ENCODE results near the gene MED15.

MED15 gene

GRCh38 chr22:20509344-20510047, 2.1 kb downstream of the MED15 start:
- no peak for DNase-seq (ENCODE audit: low read depth in 1 of 2, low spot score in 1 of 2)

DNA sequence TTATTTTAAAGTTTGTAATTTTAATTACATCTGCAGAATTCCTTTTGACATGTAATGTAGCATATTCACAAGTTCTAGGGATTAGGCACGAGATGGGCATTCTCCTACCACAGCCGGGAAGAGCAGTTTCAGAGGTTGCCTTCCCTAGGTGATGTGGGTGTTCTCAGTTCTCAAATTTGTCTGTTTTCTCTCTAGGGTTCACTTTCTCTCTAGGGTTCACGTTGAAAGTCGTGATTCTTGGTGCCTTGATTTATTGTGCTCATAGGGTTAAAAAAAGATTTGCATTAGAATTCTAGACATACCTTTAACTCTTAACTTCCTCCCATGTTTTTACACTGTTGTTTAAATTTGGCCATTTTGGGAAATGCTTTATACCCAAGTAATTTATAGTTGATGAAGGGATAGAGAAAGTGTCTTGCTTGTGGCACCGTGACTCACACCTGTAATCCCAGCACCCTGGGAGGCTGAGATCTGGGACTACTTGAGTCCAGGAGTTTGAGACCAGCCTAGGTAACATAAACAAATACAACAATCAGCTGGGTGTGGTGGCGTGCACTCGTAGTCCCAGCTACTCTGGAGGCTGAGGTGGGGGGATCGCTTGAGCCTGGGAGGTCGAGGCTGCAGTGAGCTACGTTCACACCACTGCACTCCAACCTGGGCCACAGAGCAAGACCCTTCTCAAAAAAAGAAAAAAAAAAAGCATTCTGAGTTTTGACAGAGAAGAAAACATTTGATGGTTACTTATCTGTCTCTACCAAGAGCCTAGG, 3.6 kb downstream of the MED15 start:
- DNase-seq (ENCODE audit: low read depth in 1 of 2, low spot score in 1 of 2), result no peak

DNA sequence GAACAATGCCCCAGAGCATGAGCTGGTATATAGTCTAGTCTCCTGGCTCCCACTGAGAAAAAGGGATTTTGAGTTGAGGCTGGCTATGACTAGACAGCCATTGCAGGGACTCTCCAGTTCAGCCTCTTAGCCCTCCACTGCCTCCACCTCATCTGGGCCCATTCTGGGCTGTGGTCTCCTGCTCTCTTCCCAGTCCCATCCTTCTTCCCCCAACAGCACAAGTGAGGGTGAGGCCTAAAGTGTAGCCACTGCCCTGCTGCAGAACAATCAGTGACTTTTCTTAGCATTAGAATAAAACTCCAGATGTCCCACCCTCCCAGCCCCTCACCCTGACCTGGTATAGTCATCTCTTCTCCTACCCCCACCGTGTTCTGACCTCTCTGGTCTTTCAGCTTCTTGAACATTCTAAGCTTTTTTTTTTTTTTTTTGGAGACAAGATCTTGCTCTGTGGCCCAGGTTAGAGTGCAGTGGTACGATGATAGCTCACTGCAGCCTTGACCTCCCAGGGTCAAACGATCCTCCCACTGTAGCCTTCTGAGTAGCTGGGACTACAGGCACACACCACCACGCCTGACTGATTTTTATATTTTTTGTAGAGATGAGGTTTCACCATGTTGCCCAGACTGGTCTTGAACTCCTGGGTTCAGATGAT, 4.3 kb downstream of the MED15 start:
- no peak for DNase-seq (ENCODE audit: low read depth in 1 of 2, low spot score in 1 of 2)

GRCh38 chr22:20514658-20515406, 7.4 kb downstream of the MED15 start:
- DNase-seq (ENCODE audit: low read depth in 1 of 2, low spot score in 1 of 2), result no peak

- no peak for DNase-seq (ENCODE audit: low read depth in 1 of 2, low spot score in 1 of 2)
These were observed 9.0 kb downstream of the MED15 start for GRCh38 chr22:20516399-20516798.

DNA sequence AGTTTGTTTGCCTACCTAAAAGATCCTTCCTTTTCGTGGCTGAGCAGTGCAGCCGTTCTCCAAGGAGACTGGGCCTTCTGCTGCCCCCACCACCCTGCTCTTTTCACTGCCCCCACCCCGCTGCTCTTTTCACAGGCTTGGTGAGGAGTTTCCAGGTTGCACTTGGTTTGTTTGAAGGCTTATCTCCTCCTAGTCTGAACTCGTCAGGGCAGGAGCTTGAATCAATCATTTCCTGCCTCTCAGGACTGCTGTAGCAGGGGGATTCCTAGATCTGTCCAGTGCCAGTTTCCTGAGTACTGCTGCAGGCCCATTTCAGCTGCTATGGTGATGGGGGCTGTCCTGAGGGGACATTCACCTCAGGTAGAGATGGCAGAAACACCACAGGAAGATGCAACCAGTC, 10.0 kb downstream of the MED15 start:
- no peak for DNase-seq (ENCODE audit: low read depth in 1 of 2, low spot score in 1 of 2)

DNA sequence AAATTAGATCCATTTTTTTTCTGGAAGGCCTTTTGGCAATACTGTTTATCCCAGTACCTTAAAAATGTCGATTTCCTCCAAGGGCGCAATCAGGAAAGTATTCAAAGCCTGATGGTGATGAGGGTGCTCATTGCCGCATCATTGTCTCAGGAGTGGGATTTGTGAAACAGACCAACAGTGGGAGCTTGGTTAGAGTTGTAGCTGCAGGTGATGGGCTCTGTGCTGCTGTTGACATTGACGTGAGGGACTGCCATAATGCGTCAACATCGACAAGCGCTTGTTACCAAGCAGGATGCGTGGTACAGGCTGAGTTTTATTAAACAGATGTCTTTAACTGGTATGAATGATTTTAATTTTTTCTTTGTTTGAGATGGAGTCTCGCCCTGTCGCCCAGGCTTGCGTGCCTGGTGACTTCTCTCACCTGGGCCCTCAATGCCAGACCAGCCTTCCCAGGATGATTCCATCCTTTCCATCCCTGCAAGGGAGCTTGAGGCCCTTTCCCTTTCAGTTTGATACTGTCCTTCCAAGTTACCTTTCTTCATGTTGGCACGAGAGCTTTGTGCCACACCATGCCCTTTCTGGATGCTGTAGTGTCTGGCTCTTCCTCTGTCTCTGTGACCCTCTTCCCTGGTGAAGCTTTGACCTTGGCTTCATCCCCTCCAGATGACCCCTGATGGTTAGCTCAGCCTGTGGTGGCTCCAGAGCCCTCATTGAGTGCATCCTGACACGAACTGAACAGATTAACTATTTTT, 10.6 kb downstream of the MED15 start:
- DNase-seq (ENCODE audit: low read depth in 1 of 2, low spot score in 1 of 2), result no peak

DNA sequence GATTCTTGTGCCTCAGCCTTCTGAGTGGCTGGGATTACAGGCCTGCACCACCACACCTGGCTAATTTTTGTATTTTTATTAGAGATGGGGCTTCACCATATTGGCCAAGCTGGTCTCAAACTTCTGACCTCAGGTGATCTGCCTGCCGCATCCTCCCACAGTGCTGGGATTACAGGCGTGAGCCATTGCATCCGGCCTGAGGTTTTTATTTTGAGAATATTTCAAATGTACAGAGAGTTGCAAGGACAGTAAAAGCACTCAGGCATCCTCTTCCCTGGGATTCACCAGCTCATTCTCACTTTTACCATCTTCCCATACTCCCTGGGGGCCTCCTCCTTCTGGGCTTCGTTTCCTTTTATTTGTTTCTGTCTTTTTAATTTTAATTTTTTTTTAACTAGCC, 12.1 kb downstream of the MED15 start:
- DNase-seq (ENCODE audit: low read depth in 1 of 2, low spot score in 1 of 2), result no peak

DNA sequence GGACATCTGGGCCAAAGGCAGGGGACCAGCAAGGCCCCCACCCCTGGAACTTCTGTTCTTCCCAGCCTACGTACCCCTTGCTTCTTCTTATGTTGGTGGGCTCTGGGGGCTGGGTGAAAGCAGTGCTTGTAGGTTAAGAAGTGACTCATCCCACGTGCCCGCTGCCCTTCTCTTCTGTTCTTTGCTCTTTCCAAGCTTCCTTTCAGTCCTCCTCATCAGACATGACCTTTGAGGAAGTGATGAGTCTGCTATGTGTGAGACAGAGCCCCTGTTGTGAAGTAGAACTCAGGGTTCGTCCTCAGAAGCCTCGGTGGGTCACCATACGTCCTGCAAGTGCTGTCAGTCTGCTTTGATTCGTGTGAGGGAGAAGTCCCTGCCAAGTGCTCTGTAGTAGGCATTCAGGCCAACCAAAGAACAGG, 12.7 kb downstream of the MED15 start:
- no peak for DNase-seq (ENCODE audit: low read depth in 1 of 2, low spot score in 1 of 2)

DNA sequence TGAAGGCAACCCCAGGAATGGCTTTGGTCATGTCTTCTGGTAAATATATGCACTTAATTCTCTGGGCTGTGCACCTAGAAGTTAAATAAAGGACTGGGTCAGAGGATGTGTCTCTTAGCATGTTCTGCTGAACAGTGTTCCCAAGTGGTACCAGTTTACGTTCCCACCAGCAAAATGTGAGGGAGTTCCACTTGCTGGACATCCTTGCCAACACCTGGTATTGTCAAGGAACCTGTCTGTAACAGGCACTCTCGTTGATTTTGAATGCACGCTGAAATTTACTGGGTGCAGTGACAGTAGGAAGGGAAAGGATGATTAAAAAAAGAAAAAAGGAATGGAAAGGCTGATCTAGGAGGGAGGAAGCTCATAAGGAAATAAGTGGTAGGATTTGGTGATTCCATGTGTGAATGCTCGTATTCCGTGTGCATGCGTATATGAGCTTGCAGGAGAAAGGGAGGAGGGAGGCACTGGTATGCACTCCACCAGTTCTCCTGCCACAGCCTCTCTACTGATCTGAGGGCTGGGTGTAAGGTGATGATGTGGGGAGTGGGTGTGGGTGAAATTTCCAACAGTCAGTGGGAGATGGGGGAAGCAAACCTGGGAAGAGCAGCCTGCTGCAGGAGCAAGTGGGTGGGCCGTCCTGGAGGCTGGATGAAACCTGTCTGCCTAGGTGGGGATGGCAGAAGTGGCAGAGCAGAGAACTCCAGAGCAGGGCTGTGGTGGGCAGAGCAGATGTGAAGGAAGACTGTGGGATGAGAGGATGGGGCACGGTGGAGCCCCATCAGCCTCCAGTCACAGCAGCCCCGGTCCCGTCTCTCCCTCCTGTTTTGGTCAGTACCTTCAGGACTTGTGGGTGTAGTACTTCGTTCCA, 15.0 kb downstream of the MED15 start:
- DNase-seq (ENCODE audit: low read depth in 1 of 2, low spot score in 1 of 2), result no peak

DNA sequence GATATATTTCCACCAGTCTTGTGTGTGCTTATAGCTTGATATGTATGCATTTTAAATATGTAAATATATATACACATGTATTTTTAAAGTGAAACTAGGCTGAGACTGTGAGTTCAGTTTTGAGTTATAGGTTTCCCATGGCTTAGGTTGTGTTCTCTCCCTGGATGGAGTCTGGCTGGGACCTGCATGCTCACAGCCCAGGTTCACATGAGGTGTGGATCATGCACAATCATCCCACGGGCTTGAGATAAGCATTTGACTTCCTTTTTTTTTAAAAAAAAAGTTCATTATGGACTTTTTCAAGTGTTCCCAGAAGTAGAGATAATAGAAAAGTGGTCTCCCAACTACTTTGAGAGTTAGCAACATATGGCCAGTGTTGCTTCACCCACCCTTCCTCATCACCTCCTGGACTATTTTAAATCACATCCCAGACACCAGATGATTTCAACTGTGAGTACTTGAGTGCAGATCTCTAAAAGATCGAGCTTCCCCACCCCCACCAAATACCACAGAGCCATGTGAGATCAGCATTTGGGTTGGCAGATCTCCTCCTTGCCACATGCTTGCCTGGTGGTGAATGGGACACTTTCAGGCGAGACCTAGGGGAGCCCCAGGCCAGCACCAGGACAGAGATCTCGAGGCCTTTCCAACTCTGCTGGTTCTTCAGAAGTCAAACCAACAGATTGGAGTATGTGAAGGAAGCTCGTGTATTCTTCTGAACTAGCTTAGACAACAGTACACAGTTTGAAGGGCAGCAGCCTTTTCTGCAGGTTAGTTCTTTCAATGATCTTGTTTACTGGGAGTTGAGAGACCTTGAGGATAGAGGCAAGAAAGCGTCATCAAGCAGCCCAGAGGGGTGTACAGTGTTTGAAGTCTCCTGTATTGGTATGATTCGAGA, 15.9 kb downstream of the MED15 start:
- DNase-seq (ENCODE audit: low read depth in 1 of 2, low spot score in 1 of 2), result no peak

GRCh38 chr22:20524004-20524481, 16.6 kb downstream of the MED15 start:
- DNase-seq (ENCODE audit: low read depth in 1 of 2, low spot score in 1 of 2), result no peak

DNA sequence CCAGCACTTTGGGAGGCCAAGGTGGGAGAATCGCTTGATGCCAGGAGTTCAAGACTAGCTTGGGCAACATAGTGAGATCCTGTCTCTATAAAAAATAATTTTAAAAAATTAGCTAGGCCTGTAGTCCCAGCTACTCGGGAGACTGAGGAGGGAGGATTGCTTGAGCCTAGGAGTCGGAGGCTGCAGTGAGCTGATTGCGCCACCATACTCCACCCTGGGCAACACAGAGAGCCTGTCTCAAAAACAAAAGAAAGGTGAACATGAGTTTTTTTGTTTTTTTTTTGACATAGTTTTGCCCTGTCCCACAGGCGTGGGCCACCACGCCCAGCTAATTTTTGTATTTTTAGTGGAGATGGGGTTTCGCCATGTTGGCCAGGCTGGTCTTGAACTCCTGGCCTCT, 17.6 kb downstream of the MED15 start:
- no peak for DNase-seq (ENCODE audit: low read depth in 1 of 2, low spot score in 1 of 2)

- no peak for DNase-seq (ENCODE audit: low read depth in 1 of 2, low spot score in 1 of 2)
These were observed 18.9 kb downstream of the MED15 start for GRCh38 chr22:20526305-20526627.

DNA sequence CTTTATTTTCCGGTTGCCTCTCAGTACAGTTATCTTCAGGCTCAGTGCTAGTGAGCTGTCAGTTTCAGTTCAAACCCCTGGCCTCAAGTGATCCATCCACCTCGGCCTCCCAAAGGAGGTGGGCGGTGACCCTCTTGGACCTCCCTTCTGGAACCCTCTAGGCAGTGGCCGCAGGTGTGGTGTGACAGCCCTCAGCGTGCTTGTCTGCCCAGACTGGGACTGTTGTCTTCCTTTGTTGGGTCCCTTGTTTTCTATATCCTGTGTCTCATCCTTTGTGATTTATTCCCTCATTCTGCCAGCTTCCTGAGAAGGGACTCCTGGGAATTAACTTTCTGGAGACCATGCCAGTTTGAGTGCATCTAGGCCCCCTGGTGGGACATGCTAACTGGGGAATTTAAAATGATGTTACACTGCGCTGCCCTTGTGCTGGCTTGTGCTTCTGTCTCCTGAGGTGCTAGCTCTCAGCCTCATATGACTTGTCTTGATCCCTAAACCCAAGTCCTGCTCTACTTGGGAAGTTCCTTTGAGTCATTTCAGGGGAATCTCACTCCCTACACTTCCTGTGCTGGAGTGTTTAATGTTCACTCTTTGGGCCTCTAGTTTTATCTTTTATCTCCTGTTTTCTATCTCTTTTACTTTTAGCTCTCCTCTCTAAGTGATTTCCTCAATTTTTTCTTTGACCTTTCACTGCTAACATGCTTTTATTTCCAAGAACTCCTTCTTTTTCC, 19.4 kb downstream of the MED15 start:
- no peak for DNase-seq (ENCODE audit: low read depth in 1 of 2, low spot score in 1 of 2)

DNA sequence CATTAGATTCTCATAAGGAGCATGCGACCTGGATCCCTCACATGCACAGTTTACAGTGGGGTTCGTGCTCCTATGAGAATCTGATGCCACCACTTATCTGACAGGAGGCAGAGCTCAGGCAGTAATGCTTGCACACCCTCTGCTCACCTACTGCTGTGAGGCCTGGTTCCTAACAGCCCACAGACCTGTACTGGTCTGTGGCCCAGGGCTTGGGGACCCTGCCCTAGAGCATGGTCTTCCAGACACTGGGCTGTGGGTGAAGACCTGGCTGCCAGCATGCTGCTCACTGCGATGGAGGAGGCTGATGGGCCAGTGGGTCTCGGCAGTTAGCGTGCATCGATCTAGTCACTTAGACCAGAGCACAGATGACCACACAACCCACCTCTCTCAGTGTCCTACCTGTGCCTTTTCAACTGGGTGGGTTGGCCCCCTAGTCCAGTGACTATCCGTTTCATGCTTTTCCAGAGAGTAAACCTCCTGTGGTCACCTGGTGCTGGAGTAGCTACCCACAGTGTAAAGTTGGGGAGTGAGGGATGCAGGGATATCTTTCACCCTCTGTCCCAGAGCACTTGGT, 21.1 kb downstream of the MED15 start:
- no peak for DNase-seq (ENCODE audit: low read depth in 1 of 2, low spot score in 1 of 2)

DNA sequence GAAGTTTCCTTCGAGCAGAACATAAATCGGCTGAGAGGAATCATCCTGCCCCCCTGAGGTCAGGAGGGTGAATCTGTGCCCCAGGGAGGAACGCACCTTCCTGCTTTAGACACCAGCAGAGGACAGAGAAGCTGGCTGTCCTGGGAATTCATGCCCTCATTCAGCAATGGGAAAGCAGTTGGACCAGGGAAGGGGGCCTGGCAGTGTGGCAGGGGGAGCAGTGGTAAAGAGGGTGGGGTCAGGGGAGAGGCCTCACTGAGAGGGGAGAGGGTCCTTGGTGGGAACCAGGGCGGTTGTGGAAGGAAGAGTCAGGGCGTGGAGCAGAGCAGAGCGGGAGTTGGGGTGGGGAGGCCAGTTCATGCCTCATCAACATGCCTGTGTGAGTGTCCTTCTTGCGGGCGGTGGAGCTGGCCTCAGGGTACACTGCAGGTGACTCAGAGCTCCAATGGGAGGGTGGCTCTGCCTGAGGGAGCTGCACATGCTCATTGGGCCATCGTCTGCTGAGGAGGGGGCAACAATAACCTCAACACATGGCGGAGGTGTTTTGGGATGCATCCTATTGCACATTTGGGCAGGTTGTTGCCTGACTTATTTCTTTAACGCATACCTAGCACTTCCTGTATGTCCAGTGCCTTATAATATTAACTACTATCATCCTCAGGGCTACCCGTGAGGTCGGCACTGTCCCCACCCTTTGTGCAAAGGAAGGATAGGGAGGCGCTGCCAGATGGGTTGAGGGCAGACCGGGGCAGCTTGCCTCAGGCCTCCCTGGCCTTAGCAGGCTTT, 23.2 kb downstream of the MED15 start:
- DNase-seq (ENCODE audit: low read depth in 1 of 2, low spot score in 1 of 2), result no peak
